HG03342 (cell line): ENCODE measurements around the gene RASGRF2.
A peak's percentile ranks its signal among the peaks of the same experiment; 100 is the strongest.

Experiments used
- ATAC-seq: cut with Tn5 transposase; IDR thresholded peaks from one replicate; pipeline ENCODE4 v1.9.1; 2021; ENCODE audit warnings: mild to moderate bottlenecking, moderate library complexity; ENCODE audit not compliant: unreplicated experiment

The RASGRF2 gene

GRCh38 chr5:81125959-81126358 is 165.8 kb downstream of the RASGRF2 start:
- no peak for ATAC-seq

DNA sequence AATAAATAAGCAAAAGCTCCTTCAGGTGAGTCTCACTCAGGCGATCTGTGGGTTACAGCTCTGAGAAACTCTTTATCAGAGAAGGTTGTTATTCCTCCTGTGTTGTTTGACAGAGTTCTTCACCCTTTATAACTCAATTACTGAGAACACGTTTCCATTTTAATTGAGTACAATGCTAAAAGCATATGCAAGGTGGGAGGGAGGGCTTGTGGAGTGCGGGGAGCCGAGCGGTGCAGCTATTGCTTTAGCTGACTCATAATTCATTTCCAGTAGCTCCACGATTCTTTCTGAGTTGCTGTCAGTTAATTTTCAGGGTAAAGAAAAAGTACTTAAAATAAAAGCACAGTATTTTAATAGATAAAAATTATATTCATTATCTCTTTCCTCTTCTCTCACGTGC is 168.3 kb downstream of the RASGRF2 start:
- ATAC-seq, result no peak

DNA sequence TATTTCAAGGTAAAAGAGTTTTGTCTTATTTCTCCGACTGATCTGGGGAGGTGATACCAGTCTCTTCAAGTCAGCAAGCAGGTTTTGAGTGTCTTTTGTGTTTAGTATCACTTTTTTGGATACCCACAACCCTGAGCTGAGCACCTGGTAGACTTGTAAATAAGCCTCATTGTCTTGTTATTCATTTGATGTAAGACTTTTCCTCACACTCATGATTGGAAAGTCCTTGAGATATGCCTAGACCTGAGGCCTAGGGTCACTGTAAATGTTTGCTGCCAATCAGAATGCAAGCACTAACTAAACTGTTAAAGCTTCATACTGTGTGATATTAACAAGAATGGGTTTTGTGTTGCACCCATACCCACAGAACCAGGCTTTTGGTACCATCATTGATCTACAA is 172.2 kb downstream of the RASGRF2 start:
- no peak for ATAC-seq

GRCh38 chr5:81134066-81134465 is 173.9 kb downstream of the RASGRF2 start:
- ATAC-seq, result no peak

- no peak for ATAC-seq
Observed at GRCh38 chr5:81134566-81134965, 174.4 kb downstream of the RASGRF2 start.

DNA sequence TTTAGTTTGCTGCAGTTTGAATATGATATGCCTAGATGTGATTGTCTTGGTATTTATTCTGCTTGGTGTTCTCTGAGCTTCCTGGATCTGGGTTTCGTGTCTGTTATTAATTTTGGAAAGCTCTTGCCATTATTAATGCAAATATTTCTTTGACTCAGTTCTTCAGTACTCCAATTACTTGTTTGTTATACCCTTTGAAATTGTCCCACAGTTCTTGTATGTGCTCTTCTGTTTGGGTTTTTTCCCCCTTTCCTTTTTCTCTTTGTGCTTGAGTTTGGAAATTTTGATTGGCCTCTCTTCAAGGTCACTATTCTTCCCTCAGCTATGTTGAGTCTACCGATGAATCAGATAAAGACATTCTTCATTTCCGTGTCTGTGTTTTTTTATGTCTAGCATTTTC is 176.4 kb downstream of the RASGRF2 start:
- ATAC-seq, result no peak

DNA sequence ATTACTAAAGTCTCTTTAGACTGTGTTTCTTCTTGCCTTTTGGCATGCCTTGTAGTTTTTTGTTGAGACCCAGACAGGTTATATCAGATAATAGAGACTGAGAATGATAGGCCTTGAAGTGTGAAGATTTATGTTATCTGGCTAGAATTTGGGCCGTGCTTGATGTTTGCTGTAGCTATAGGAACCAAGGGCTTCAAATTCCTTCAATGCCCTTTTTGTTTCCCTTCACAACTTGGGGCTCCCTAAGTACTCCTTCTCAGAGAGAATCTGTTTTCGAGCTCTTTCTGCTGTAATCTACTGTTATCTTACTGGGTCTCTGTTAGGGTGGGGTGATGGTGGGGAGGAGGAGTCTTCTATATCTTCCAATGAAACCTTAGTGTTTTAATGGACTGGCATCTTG is 177.7 kb downstream of the RASGRF2 start:
- no peak for ATAC-seq

DNA sequence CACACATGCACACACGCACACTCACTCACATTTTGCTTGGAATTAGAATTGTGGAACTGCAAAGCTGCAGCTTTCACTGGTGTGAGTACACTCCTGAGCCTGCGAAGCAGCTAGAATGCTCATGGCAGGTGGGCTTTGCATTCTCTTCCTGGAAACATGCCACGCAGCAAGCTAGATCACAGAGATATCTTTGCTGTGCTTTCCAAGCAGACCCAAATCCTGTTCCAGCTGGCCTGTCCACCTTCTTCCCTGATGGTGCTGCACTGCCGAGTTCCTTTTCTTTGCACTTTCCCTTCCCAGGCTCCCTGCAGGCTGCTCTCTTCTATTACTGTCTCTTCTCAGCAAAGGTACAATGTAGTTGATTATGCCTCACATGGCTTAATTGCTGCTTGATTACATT is 180.3 kb downstream of the RASGRF2 start:
- no peak for ATAC-seq

DNA sequence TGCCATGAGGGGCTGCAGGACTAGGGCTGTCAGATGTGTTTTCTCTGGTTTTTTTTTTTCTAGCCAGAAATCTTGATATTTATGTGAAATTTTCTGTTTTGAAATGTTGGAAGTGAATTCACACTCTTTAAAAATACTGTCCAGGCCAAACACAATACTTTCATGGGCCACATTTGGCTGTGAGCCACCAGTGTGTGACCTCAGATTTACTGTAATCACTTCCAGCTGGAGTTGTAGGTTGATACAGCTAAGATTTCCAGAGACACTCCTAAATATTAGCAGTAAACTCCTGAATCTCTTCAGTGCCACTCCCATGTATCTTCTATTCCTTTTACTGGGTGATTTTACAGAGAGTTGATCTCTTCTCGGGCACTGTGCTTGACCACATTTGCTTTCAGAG is 180.8 kb downstream of the RASGRF2 start:
- ATAC-seq, result no peak

GRCh38 chr5:81142108-81142507 is 181.9 kb downstream of the RASGRF2 start:
- ATAC-seq, result no peak

GRCh38 chr5:81145329-81145935 is 185.3 kb downstream of the RASGRF2 start:
- ATAC-seq, result no peak

GRCh38 chr5:81146031-81146430 is 185.9 kb downstream of the RASGRF2 start:
- no peak for ATAC-seq

- ATAC-seq, result no peak
Observed at GRCh38 chr5:81147011-81147885, 187.1 kb downstream of the RASGRF2 start.

DNA sequence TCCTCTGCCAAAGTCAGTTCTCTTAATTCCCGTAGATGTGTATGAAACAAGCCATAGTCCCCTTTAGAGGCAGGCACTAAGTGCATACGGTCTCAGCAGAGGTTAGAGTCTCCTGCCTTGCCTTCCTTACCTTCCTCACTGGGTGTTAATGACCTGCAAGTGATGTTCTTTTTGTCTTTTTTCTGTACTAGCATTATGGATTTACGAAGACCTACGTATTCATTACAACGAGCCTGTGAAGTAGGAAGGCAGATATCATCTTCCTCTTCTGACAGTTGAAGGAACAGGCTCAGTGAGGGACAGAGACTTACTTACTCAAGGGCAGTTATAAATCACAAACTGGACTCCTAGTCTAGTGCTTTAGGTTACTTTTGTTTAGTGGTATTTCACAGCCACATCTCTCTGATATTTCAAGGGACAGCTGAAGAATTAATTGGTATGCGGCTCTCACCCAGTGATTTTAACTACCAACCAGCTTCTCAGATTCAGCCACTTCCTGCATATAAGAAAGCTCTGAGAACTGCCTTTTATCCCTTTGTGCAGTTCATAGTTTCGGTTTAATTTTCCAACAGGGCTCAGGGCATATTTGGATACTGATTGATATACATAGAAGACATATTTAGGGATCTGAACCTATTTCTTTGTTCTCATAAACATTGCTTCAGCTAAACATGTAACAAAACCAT is 187.9 kb downstream of the RASGRF2 start:
- ATAC-seq, result no peak

DNA sequence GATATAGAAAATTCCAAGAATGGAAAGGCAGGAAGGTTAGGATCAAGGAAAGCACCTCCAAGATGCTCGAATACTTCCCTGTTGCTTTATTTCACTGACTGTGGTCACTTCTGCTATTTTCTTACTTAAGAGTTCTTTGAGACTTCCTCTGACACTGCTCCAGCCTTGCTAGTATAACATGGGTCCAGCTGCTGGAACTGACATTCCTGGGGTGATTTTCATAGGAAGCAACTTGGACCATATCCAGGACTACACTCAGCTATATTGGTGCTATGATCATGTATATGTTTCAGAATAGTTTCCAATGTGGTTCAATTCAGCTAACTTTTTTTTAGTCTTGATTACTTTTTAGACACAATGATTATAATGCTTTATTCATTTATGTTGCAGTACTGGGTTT is 191.4 kb downstream of the RASGRF2 start:
- no peak for ATAC-seq

DNA sequence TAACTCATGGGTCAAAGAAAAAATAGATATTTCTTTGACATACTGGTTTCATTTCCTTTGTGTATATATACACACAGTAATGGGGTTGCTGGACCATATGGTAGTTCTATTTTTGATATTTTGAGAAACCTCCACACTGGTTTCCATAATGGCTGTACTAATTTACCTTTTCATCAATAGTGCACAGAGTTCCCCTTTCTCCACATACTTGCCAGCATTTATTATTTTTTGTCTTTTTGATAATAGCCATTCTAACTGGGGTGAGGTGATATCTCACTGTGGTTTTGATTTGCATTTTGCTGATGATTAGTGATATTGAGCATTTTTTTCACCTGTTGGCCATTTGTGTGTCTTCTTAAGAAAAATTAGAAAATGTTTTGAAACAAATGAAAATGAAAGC is 194.6 kb downstream of the RASGRF2 start:
- no peak for ATAC-seq

DNA sequence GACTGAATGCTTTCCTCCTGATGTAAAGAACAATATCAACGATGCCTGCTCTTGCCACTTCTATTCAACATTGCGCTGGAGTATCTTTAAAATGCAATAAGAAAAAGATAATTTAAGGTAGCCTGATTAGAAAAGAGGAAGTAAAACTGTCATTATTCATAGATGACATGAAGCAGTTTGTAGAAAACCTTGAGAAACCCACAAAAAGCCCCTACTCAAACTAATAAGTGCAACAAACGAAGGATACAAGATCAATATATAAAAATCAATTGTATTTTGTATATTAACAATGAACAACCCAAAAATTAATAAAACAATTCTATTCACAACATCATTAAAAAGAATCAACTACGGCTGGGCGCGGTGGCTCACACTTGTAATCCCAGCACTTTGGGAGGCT is 196.6 kb downstream of the RASGRF2 start:
- no peak for ATAC-seq

- peak; percentile 85 for ATAC-seq
Observed at GRCh38 chr5:81161012-81161601, 200.9 kb downstream of the RASGRF2 start.

DNA sequence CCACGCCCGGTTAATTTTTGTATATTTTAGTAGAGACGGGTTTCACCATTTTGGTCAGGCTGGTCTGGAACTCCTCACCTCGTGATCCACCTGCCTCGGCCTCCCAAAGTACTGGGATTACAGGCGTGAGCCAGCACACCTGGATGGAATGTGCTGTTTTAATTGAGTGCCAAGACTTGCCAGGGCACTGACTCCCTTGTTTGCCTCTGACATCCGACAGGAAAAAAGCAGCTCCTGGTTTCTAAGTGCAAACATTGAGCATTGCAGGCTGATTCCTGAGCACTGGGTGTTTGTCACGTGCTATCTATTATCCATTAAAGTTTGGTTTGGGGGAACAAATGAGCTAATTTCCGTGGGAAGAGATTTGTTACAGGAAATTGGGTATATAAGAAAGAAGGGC is 202.3 kb downstream of the RASGRF2 start:
- no peak for ATAC-seq

DNA sequence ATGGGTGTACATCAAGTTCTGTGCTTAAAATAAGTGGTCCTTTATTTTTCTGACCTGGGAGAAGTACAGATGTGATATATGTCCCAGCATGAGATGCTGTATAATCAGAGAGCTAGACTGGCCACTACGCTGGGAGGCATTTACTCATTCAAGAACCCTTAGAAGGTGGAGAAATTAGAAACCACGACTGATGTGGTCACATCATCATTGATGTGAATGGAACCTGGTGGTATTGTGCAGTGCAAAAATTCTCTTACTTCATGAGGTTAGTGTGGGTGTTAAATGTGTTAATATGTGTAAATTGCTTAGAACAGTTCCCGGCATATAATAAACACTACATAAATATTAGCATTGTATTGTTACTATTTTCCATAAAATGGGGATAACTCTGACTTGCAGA is 203.5 kb downstream of the RASGRF2 start:
- ATAC-seq, result no peak

DNA sequence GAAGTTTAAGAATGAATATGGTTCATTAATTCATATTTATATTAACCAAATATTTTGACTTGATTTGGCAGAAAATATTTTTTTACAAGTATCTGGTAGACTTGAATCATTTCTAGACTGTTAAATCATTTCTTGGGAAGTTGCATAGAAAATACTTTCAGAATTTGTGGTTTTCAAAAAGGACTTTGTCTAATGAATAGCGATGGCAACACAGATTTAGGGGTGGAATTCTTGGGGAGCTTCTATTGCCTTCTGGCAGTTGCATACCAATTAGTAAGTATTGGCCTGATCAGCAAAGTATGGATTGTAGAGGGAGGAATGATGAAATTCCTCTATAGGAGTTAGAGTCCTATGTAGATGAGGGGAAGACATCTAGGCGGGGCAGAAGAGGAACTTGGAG is 204.3 kb downstream of the RASGRF2 start:
- ATAC-seq, result no peak

DNA sequence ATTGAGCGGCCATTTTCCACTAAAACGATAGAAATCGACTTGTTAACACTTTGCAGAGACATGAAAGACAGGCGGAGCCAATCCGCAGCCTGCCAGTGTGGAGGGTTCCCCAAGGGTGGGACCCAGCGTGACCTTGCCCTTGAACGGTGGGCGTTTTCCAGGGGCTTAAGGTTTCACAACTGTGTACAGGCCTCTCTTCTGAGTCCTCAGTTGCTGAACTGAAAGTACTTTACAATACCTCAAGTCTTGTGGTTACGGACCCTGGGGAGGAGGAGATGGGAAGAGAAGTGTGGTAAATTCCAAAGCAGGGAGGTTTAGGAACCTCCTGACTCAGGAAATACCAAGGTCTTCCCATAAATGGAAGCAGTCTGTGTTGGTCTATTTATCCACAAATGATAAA is 204.8 kb downstream of the RASGRF2 start:
- no peak for ATAC-seq
